Measurements from ENCODE around the gene SNX27.

DNA sequence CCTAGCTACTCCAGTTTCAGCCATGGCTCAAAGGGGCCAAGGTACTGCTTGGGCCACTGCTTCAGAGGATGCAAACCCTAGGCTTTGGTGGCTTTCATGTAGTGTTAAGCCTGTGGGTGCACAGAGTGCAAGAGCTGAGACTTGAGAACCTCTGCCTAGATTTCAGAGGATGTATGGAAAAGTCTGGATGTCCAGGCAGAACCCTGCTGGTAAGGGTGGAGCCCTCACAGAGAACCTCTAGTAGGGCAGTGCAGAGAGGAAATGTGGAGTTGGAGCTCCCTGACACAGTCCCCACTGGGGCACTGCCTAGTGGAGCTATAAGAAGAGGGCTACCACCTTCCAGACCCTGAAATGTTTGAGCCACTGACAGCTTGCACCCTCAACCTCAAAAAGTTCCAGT lies 125.6 kb downstream of the SNX27 start:
- TF ChIP-seq, protein P1, sequence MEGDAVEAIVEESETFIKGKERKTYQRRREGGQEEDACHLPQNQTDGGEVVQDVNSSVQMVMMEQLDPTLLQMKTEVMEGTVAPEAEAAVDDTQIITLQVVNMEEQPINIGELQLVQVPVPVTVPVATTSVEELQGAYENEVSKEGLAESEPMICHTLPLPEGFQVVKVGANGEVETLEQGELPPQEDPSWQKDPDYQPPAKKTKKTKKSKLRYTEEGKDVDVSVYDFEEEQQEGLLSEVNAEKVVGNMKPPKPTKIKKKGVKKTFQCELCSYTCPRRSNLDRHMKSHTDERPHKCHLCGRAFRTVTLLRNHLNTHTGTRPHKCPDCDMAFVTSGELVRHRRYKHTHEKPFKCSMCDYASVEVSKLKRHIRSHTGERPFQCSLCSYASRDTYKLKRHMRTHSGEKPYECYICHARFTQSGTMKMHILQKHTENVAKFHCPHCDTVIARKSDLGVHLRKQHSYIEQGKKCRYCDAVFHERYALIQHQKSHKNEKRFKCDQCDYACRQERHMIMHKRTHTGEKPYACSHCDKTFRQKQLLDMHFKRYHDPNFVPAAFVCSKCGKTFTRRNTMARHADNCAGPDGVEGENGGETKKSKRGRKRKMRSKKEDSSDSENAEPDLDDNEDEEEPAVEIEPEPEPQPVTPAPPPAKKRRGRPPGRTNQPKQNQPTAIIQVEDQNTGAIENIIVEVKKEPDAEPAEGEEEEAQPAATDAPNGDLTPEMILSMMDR (IDR thresholded peaks at IDR 0.05 in 2 of 3, conservative IDR thresholded peaks at IDR 0.05 in 1 of 3; ENCODE audit: borderline replicate concordance in 1 of 3, insufficient read depth in 1 of 3, low read depth in 2 of 3, low read length in 2 of 3), result no peak
- TF ChIP-seq POLR2A (IDR thresholded peaks at IDR 0.05; ENCODE audit: borderline replicate concordance, extremely low read depth, insufficient read depth, insufficient read length) (no peak), CBX3 (IDR thresholded peaks at IDR 0.05; ENCODE audit: low read depth) (no peak), RAD21 (IDR thresholded peaks at IDR 0.05; ENCODE audit: low read depth) (no peak), FOSL1 (IDR thresholded peaks at IDR 0.05; ENCODE audit: low read depth) (no peak), EZH2phosphoT487 (IDR thresholded peaks at IDR 0.05; ENCODE audit: borderline replicate concordance) (no peak), EZH2 (IDR thresholded peaks at IDR 0.05) (no peak), POLR2AphosphoS5 (IDR thresholded peaks at IDR 0.05; ENCODE audit: low read depth, low read length) (no peak), YY1 (IDR thresholded peaks at IDR 0.05; ENCODE audit: extremely low read depth, insufficient replicate concordance, low read depth, low read length) (no peak), TCF7L2 (IDR thresholded peaks at IDR 0.05; ENCODE audit: borderline replicate concordance, extremely low read depth, insufficient read depth, insufficient read length) (no peak), SRF (IDR thresholded peaks at IDR 0.05; ENCODE audit: low read depth) (no peak)
- TF ChIP-seq, protein P2, sequence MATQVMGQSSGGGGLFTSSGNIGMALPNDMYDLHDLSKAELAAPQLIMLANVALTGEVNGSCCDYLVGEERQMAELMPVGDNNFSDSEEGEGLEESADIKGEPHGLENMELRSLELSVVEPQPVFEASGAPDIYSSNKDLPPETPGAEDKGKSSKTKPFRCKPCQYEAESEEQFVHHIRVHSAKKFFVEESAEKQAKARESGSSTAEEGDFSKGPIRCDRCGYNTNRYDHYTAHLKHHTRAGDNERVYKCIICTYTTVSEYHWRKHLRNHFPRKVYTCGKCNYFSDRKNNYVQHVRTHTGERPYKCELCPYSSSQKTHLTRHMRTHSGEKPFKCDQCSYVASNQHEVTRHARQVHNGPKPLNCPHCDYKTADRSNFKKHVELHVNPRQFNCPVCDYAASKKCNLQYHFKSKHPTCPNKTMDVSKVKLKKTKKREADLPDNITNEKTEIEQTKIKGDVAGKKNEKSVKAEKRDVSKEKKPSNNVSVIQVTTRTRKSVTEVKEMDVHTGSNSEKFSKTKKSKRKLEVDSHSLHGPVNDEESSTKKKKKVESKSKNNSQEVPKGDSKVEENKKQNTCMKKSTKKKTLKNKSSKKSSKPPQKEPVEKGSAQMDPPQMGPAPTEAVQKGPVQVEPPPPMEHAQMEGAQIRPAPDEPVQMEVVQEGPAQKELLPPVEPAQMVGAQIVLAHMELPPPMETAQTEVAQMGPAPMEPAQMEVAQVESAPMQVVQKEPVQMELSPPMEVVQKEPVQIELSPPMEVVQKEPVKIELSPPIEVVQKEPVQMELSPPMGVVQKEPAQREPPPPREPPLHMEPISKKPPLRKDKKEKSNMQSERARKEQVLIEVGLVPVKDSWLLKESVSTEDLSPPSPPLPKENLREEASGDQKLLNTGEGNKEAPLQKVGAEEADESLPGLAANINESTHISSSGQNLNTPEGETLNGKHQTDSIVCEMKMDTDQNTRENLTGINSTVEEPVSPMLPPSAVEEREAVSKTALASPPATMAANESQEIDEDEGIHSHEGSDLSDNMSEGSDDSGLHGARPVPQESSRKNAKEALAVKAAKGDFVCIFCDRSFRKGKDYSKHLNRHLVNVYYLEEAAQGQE (IDR thresholded peaks at IDR 0.05; ENCODE audit: low read depth), result no peak

Data from HCT116 (cell line).